ENCODE results near the gene SPI1. TPM values are rescaled to one million over a fixed set of nuclear protein-coding genes. Genes with fewer than 3 reads are reported as not detected.

The SPI1 gene
- total and polyA plus RNA-seq, 2 donors (not counting 1 experiment from before 2014, with no cell fraction given) = 98.3 to 119 TPM

GRCh38 chr11:47356129-47356997, 22.0 kb downstream of the SPI1 start:
- no peak overlapping the region for H3K4me3 ChIP-seq (ENCODE audit: control extremely low read depth in 1 of 5, extremely low read depth in 1 of 5, insufficient read depth in 1 of 5, low read depth in 2 of 5, low read length in 4 of 5)
- H3K27ac Mint-ChIP-seq = no peak overlapping the region
- H3K4me2 ChIP-seq (replicated peaks; ENCODE audit: low read depth, low read length, poor library complexity, severe bottlenecking) = no peak overlapping the region
- peaks cover 63% of the 10 kb centered on the region for H4K20me1 ChIP-seq (ENCODE audit: control insufficient read depth, insufficient read depth, low read length, poor library complexity, severe bottlenecking)
- H3K9me3 ChIP-seq (ENCODE audit: control extremely low read depth in 1 of 3, control insufficient read depth in 2 of 3, insufficient read depth in 1 of 3, low read length in 2 of 3) = peaks cover 0 to 4% (median 0%) of the 10 kb centered on the region in 3 donors
- TF ChIP-seq EZH2 (IDR thresholded peaks at IDR 0.05; ENCODE audit: borderline replicate concordance, insufficient read depth, low read depth, low read length, poor library complexity, severe bottlenecking) = no peak
- TF ChIP-seq, protein P1, sequence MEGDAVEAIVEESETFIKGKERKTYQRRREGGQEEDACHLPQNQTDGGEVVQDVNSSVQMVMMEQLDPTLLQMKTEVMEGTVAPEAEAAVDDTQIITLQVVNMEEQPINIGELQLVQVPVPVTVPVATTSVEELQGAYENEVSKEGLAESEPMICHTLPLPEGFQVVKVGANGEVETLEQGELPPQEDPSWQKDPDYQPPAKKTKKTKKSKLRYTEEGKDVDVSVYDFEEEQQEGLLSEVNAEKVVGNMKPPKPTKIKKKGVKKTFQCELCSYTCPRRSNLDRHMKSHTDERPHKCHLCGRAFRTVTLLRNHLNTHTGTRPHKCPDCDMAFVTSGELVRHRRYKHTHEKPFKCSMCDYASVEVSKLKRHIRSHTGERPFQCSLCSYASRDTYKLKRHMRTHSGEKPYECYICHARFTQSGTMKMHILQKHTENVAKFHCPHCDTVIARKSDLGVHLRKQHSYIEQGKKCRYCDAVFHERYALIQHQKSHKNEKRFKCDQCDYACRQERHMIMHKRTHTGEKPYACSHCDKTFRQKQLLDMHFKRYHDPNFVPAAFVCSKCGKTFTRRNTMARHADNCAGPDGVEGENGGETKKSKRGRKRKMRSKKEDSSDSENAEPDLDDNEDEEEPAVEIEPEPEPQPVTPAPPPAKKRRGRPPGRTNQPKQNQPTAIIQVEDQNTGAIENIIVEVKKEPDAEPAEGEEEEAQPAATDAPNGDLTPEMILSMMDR (IDR thresholded peaks at IDR 0.05) = no peak
- ChIA-PET POLR2A (no interaction called here), CTCF (interaction anchor here (1.4 kb wide), 1 partner anchor 18 kb away, joined by 5 read pairs; no protein-coding TSS in a partner anchor)
- intact Hi-C loops (cut with micrococcal nuclease) = no loop called here
- H2AFZ ChIP-seq (ENCODE audit: insufficient read depth, low read depth, low read length, poor library complexity, severe bottlenecking) = no peak overlapping the region
- H3K27ac ChIP-seq (ENCODE audit: low read length in 2 of 2) = no peak overlapping the region
- DNase-seq = no peak
- H3K36me3 ChIP-seq (replicated peaks in 1 of 2; ENCODE audit: control extremely low read depth in 1 of 2, control insufficient read depth in 1 of 2, extremely low read depth in 1 of 2, insufficient read depth in 2 of 2, low read length in 1 of 2) = peaks cover 0 to 39% of the 10 kb centered on the region in 2 experiments
- no peak overlapping the region for H3K9ac ChIP-seq (ENCODE audit: low read length)
- peaks cover 17% of the 10 kb centered on the region for H3K4me1 Mint-ChIP-seq
- H3K27me3 Mint-ChIP-seq = no peaks in the 10 kb centered on the region
- ATAC-seq (ENCODE audit: low read depth) = no peak
- peaks cover 37% of the 10 kb centered on the region for H3K79me2 ChIP-seq (ENCODE audit: control insufficient read depth, insufficient read depth, low read length)
- peaks cover 9 to 10% of the 10 kb centered on the region in 2 donors for H3K4me1 ChIP-seq (ENCODE audit: control insufficient read depth in 2 of 2, insufficient read depth in 2 of 2, low read length in 2 of 2)
- H3K27me3 ChIP-seq (replicated peaks in 1 of 4; ENCODE audit: control extremely low read depth in 1 of 4, control insufficient read depth in 3 of 4, insufficient read depth in 4 of 4, low read length in 3 of 4) = no peaks in the 10 kb centered on the region
- H3K9me3 Mint-ChIP-seq (ENCODE audit: insufficient read depth) = no peaks in the 10 kb centered on the region
- H3K4me3 Mint-ChIP-seq = no peak overlapping the region
- 88% methylated on average over 9 of the region's 9 CpGs for WGBS (ENCODE audit: insufficient coverage)

All from B cell (primary cell).